ENCODE measurements around the gene EPG5.
"Not testable (repeated sequence)": the region's sequence is repeated elsewhere in the genome, so short reads cannot be mapped to it uniquely, and the experiment has no call there.

Gene EPG5

DNA sequence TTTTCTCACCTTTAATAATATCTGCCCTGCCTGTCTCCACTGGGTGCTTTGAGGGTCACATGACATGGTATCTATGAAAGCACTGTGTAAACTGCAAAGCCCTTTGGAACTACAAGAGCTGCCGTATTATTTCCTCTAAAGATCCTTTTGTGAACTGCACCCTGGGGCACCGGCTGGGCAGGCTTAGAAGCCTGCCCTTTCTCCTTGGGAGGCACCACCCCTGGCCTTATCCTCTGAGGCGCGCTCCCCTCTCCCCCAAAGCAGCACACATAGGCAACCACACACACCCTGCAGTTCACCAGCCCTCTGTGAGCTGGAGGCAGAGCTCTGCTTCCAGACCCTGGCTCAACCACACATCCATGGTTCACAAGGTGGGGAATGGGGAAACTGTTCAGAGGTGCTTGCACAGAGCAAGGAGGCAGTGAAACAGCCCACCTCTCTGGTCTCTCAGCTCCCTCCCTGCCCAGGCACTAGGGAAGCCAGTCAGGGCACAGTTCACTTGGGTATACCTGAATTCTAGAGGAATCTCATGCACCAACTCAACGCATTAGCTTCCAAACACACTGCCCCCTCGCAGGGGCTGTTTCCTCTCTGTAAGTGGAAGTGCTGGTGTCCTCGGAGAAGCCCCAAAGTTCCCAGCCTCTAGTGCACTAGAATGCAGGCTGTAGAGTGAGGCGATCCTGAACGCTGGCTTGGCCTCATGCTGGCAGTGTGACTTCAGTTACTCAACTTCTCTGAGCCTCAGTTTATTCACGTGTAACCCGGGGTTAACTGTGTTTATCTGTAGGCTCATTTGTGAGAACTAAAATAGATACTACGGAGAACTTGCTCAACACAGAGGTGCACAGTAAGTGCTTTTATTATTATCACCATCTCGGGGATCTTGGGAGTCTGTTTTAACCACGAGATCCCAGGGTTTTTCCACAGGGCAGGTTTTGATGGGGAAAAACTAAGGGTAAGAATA lies 130.6 kb downstream of the EPG5 start:
- DNase-seq (ENCODE audit: low read depth): no peak

DNA sequence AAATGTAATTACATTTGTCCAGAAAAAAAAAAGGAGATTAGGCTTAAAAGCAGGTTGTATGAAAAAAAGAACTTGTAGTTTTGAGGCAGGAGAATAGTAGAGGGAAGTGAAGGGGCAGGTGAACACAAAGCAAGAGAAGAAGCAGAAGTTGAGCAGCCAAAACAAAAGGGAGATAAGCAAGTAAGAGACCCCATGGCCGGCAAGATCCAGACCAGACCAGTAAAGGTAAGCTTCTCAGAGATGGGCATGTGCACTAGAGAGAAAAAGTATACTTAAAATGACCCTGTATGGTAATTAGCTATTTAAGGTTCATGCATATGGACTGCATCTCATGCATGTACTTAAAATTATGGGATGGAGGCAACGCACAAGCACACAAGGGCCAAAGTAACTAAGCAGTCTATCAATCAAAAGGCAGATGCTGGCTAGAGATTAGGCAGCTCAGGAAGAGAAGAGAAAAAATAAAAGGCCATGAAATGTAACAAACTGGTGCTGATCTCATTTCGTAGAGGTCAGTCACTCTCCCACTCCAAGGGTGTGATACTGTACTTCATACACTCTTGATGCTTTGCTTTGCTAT lies 132.0 kb downstream of the EPG5 start:
- DNase-seq (ENCODE audit: low read depth): no peak

DNA sequence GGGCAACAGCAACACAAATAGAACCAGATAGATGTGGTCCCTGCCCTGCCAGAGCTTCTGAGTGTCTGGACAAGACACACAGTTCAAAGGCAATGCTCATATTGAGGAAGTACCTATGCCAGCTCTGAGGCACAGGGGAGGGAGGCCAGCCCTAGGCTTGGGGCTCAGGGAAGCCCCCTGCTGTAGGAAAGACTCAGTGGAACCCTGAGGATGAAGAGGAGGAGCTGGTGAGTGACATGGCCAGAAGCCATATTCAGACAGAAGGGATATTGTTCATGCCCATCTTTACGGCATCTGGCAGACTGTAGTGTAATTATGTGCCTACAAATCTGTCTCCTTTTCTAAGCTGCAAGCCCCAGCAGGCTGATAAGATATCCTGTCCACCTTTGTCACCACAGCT lies 132.8 kb downstream of the EPG5 start:
- no peak for DNase-seq (ENCODE audit: low read depth)

DNA sequence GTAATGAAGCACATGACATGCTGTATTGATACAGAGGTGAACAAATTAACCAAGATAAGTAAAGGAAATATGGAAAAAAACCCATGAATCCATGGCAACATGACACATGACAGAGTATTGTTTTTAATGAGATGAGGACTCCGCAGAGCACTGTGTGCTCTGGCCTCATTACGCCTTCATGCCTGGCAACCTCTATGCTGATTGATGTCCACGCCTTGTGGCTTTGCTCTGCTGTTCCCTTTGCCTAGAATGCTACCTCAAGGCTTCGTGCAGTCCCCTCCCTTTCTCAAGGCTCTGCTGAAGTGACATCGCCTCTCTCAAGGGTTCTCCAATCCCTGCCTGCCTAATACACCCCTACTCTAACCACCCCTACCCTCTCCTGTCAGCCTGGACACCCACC lies 133.3 kb downstream of the EPG5 start:
- DNase-seq (ENCODE audit: low read depth): no peak

DNA sequence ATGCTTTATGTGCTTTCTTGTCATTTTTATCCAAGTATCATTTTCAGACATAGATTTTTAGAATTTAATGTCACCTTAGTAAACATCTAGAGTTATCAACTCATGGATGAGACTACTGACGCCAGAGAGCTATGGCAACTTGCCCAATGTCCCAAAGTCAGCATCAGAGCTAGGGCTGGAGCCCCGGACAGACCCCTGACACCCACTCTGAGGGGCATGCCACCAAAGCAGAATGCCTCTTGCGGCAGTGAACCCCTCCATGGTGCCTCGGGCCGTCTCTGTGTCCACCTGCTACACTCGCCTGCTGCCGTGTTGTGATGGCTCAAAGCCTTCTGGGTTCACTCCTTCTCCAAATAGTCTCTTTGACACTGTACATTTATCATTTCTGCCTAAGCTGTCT lies 136.2 kb downstream of the EPG5 start:
- no peak for DNase-seq (ENCODE audit: low read depth)

DNA sequence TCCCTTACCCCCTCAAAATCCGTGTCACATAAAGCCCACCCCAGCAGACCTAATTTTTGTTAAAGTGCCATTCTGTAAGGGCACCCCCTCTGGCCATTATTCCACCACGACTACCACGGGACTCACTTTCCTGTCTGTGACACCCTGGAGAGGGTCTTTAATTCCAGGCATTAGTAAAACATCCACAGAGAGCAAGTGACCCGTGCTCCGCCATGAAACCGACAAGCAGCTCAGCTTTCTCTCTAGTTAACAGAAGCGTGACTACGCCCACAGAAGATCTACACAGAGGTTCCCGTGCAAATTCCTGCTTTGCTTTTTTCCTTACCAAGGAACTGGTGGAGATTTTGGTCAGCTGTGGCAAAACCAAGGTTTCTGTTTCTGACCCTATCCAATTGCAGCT lies 137.3 kb downstream of the EPG5 start:
- no peak for DNase-seq (ENCODE audit: low read depth)

DNA sequence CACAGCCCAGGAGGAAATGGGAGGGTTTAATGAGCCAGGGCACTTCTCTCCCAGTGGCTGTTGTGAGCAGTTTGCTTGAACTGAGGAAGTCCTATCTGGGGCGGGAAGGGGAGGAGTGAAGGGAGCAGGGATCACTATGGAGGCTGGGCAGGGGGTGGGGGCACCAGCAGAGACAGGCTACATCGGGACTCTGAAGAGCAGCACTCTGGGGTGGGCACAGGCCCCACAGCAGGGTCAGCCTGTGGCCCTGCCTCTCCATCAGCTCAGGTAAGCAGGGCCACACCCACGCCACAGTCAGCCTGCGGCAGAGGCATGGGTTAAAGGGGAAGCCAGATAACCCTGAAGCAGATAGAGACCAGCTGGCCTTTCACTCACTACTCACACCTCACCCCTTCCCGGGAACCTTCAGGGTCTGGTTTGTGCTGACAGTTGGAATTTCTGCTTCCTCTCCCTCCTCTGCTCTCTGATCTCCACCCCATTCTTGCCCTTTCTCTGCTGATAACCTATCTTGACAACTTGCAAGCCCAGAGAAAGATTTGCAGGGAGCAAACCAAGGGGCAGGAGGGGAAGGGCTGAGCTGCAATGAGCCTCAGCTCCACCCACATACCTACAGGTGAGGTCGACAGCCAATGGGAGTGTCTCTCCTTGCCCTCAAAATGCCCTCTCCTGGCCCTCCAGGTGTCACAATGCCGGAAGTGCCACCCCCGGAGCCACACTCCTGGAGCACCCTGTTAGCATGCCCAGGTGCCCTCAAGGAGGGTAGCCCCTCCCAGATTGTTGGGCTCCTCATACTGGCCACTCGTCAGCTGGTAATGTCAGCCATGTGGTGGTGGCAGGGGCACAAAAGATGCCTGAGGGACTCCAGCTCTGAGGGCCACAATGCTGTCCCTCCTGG lies 138.0 kb downstream of the EPG5 start:
- no peak for DNase-seq (ENCODE audit: low read depth)

DNA sequence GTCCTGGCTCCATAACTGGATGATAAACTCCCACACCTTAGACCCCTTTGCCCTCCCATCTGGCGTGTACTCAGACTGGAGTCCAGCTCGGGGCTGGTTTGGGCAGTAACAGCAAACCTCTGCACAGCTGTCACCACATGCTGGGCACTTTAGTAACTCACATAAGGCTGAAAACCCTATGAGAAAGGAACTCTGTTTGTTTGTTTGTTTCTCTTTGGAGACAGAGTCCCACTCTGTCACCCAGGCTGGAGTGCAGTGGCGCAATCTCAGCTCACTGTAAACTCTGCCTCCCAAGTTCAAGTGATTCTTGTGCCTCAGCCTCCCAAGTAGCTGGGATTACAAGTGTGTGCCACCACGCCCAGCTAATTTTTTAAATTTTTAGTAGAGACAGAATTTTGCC lies 140.4 kb downstream of the EPG5 start:
- DNase-seq (ENCODE audit: low read depth): not testable (repeated sequence)

DNA sequence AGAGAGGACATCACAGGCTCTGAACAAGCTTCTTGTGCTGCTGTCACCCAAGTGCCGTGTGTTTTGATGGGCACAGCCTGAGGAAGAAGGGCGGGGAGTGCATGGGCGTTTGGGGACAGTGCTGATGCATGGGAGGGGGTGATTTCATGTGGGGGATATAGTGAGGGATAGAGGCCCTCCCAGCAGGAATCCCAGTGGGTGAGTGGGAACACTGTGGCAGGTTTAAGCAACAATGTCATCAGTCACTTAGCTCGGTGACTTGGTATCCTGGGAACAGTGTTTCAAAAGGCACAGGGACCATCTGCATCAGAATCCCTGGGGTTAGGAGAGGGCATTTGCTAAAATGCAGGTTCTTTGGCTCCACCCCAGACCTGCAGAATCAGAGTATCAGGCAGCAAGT lies 141.0 kb downstream of the EPG5 start:
- no peak for DNase-seq (ENCODE audit: low read depth)

DNA sequence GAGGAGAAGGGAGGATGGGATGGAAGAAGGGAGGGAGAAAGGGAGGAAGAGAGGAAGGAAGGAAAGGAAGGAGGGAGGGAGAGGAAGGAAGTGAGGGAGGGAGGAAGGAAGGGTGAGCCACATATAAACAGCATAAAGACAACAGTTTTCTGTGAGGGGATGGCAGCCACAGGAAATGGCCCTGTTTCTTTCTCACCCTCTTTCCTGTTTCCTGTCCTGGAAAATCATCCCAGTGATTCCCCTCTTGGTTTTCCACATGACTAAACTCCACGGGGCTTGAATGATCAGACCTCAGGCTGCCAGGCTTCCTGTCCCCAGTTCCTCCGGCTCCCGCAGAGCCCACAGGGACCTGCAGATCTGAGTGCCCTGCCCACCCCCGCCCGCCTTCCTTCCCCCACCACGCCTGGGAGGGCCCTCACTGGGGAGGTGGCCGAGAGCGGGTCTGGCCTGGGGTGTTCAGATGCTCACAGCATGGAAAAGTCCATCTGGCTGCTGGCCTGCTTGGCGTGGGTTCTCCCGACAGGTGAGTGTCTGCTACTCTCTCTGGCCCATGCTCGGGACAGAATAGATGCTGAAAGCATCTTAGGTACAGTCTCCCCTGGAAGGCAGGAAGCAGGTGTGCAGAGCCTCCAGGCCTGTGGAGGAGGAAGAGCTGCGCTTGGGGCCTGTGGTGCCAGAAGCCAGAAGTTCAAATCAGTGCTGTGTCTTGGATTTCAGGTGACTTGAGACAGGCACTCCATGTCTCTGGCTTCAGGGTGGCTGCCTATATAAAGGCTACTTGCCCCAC lies 141.7 kb downstream of the EPG5 start, which contains the start of gene SIGLEC15:
SIGLEC15 (plus strand) TSS at position 418 of the 787 bp plus-strand sequence; CDS start at position 472, 54 bp downstream.
- DNase-seq (ENCODE audit: low read depth): no peak

DNA sequence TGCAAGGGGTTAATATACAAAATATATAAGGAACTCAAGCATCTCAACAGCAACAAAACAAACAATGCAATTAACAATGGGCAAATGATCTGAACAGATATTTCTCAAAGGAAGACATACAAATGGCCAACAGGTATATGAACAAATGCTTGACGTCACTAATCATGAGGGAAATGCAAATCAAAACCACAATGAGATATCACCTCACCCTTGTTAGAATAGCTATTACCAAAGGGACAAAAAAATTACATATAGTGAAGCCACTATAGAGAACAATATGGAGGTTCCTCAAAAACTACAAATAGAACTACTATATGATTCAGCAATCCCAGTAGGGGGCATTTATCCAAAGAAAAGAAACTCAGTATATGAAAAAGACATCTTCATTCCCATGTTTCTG lies 145.4 kb downstream of the EPG5 start:
- DNase-seq (ENCODE audit: low read depth): no peak

DNA sequence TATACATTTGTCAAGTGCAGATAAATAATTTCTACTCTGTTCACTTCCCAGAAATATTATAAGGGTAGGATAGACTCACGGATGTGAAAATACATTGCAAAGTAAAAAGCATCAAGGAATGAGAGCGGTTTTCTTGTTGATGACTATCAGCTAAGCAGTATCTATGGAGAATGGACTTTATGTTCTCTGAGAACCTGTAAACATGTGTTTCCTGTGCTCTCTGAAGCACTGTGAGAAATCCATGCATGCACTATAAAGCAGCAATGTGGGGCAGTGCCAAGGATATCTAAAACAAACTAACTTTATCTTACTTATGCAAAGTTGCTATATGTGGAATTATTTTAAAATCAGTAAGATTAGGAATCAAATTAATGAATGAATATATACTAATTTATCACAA lies 146.1 kb downstream of the EPG5 start:
- DNase-seq (ENCODE audit: low read depth): no peak

DNA sequence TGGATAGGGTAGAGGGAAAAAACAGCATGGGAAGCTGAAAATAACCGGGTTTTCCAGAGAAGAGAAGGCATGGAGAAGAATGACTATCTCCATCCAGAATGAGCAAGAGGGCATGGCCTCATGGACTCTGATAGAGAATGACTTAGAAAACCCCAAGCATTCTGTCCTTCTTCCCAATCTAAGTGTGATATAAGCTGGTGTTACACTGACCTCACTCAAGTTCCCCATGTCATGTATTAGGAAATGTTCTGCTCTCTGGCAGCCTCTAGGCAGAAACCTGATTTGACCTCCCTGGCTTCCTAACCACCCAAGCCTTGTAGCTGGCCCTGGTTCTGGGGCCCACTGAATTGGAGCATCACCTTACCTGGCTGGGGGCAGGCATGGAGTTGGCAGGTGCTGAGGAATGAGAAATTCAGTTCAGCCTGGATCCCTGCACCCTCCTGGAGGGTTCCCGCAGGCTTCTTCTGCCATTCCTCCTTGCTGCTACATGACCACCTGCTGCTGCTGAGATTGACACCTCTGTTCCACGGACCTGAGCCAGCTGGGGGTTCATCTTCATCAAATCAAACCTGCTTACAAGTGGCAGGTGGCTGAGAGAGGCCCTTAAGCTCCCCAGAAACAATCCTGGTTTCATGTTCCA lies 146.9 kb downstream of the EPG5 start:
- DNase-seq (ENCODE audit: low read depth): no peak

DNA sequence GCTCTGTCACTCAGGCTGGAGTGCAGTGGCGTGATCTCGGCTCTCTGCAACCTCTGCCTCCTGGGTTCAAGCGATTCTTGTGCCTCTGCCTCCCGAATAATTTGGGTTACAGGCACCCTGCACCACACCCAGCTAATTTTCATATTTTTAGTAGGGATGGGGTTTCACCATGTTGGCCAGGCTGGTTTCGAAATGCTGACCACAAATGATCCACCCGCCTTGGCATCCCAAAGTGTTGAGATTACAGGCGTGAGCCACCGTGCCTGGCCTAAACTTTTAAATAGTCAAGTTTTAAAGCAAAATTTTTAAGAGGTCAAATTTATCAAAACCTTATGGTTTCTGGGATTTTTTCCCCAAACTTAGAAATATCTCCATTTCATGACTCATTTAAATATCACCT lies 148.4 kb downstream of the EPG5 start:
- DNase-seq (ENCODE audit: low read depth): not testable (repeated sequence)

DNA sequence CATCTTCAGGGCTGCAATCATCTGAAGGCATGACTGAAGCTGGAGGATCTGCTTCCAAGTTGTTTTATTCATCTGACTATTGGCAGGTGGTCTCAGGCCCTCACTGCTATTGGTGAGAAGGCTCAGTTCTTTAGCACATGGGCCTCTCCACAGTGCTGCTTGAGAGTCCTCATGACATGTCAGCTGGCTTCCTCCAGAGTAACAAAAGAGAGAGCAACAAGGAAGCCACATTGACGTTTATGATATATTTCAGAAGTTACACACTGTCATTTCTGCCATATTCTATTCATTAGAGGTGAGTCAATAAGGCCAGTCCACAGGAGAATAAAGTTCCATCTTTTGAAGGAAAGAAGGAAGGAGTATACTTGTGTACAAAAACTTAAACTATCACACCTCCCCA lies 149.6 kb downstream of the EPG5 start:
- no peak for DNase-seq (ENCODE audit: low read depth)

DNA sequence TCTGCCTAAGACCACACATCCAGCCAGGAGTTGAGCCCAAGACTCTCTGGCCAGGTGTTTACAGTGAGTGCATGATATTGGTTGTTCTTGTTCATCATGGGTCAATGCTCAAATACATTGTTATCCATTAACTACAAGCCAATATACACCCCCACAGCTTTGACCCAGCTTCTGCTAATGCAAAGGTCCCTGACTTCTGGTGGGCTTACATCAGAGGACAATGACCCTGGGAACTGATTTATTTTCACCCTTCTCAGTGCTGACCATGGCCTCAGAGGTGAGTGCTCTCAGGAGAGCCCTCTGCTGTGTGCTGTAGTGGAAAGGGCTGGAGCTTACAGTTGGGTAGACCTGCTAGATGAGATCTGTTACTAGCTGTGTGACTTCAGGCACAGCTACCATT lies 152.4 kb downstream of the EPG5 start:
- DNase-seq (ENCODE audit: low read depth): not testable (repeated sequence)

DNA sequence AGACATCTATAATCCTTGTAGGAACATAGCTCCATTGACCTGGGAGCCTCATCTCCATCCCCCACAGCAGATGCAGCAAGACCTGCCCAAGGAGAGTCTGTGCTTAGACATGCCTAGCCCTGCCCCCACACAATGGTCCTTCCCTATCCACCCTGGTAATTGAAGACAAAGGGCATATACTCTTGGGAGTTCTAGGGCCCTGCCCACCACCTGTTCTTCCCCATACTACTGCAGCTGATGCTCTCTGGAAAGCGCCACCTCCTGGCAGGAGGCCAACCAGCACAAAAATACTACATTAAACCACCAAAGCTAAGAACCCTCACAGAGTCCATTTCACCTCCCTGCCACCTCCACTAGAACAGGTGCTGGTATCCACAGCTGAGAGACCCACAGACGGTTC lies 160.0 kb downstream of the EPG5 start:
- not testable (repeated sequence) for DNase-seq (ENCODE audit: low read depth)

DNA sequence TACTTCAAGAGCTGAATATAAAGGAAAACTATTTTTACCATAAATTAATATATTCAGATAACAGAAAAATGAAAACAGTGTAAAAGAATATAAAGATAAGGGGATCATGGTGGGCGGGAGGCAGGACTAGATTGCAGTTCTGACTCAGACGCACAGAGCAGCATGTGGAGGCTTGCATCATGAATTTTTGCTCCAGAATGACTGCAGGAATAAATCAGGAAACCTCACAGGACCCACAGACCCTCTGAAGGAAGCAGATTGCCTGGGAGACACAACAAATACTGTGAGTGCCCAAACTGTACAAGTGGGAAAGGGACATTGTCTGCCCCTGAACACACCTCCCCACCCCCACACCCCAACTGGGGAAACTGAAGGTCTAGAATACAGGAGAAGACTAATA lies 160.9 kb downstream of the EPG5 start:
- no peak for DNase-seq (ENCODE audit: low read depth)

DNA sequence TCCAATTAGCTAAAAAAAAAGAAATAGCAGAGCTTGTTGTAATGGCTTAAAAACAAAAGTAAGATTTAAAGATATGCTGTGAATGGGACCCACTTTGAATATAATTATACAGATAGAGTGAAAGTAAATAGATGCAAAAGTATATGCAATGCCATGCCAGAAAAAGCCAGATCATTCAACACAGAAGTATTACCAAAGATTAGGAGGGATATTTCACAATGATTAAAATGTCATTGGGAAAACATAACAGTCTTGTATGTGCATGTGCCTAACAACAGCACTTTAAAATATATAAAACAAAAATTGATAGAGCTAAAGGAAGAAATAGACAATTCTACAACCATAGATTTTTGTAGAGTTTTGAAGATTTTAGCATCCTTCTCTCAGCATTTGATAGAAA lies 161.6 kb downstream of the EPG5 start:
- DNase-seq (ENCODE audit: low read depth): no peak

DNA sequence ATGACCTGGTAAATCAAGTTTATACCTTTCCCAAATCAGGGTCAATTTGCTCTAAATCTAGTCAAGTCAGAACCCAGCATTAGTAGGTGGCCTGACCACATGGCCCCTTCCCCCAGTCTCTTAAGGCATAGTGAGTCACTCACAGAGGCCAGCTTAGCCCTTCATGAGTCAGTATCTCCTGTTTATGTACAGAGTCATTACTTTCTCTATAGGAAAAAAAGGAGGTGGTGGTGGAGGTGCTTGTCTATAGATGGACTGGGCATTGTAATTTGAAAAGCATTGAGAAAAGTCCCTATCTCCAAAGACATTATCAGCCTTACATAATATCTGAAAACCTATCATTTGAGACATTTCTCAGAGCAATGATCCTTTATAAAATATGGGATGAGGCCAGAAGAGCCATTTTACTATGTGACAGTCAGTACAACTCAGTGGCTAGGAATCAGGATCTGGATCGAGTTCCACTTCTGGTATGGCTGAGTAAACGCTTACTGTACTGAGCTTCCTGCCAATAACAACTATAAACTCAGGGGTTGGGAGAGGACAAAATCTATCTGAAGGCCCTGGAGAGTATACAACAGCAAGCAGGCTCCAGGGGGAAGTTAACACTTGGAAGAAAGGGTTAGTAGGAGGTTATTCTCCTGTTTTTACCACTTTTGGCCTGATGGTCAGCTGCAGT lies 164.2 kb downstream of the EPG5 start:
- DNase-seq (ENCODE audit: low read depth): no peak
